ENCODE measurements around the gene IL36B.

The IL36B gene

DNA sequence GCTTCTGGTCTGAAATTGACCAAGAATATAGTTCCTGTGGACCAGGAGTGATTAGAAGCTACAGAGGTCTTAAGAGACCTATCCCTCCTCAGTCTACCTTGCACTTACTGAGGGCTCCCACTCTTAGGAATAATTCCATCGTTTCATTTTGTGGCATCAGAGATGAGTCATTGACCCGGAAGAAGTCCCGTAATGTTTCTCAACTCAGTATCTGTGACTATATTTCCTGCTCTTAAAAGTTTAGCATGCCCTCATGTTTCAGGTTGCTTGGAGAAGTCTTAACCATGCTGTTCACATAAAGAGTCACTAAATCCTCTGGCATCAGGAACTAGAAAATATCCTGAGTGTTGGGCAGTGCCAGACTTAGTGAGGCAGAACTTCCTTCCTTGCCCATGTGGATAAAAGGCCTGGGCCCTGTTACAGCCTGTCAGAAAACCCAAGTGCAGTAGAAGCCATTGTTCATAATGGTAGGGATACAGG, 47.6 kb downstream of the IL36B start, which contains the start of gene IL36A:
Gene IL36A, plus strand, starts transcription at position 430 of the 480 bp plus-strand sequence. CDS start 413 bp downstream, outside the sequence.
- DNase-seq = no peak

DNA sequence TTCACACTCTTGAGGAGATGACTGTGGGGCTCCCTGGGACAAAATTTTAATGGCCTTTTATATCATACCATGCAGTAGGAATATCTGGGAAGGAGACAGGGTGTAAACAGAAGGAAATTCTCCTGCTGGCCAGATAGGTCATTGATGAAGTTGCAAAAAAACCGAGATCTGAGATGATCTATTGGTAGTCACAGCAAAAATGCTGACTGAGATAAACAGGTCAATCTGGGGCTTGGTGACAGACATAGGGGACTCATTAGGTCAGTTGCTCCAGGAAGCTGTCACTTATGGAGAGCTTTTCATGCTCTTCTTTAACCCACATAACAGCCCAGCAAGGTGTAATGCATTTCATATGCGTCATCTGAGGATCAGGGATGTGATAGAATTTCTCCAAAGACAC, 50.0 kb downstream of the IL36B start:
- no peak for DNase-seq

DNA sequence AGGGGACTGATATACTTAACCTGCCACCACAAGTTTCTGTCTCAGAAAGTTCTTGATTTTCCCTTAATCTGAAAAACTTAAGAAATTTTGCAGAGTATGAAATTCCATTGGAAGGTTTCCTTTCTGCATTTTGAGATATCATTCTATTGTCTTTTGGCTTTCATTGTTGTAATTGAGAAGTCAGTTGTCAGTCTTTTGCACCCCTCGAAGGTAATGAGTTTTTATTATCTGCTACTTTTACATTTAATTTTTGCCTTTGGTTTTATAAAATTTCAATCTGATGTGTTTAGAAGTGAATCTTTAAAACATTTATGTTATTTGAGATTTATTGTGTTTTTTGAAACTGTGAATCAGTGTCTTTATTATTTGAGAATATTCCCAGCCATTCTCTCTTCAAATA, 52.2 kb downstream of the IL36B start:
- DNase-seq = no peak

DNA sequence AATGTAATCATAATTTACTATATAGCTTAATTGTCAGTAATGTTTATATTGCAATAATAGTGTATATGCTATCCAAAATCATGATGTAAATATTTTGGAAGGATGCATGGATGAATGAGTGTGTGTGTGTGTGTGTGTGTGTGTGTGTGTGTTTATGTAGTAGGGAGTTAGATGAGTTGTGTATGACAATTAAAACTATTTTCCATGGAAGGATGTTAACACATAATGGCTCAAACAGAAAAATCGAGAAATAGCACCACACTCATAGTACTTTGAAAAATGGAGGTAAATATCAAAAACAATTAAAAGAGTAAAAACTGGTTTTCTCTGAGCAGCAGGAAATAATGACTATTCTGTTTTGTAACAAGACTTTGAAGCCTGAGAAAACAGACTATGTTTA, 55.5 kb downstream of the IL36B start:
- no peak for DNase-seq

DNA sequence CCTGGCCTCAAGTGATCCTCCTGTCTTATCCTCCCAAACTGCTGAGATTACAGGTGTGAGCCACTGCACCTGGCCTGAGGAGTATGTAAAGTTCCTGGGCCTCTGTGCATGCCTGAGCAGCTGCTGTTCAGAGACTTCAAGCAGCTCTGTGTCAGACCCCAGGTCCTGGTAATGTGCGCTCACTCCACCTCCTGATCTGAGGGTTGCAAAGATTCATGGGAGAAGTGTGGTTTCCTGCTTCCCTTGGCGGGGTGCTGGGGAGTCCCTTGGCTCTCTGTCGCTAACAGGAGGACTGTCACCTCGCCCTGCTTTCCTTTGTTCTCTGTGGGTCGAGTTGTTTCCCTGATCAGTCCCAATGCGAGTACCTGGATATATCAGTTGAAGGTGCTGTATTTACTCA, 56.0 kb downstream of the IL36B start:
- DNase-seq = no peak

DNA sequence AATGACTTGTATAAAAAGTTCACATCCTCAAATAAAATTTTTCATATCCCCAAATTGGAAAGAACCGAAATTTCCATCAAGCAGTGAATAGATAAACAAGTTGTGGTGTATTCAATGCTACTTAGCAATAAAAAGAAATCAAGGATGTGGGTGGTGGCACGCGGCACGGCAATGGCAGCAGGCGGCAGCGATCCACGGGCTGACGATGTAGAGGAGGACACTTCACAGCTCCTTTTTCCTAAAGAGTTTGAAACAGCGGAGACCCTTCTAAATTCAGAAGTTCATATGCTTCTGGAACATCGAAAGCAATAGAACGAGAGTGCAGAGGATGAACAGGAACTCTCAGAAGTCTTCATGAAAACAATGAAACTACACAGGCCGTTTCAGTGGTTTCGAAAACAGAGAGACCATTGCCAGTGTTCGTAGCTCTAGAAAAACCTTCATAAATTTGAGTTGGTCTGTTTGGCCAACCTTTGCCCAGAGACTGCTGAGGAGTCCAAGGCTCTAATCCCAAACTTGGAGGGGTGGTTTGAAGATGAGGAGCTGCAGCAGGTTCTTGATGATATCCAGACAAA, 57.2 kb downstream of the IL36B start:
- no peak for DNase-seq

DNA sequence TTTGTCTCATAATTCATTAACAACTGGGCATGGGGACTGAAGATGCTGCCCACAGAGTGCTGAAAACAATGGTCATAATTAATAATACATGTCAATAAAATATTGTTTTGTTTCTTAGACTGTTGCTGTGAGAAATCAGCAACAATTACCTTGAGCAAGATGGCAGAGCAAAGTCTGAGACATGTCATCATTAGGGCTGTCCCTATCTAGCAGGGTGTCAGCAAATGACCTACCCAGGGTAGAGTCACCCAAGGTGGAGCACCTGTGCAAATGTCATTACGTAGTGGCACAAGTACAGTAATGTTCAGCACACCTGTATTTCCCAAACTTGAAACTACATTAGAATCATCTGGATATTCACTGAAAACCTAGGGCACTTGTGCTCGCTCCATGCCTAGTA, 58.0 kb downstream of the IL36B start:
- no peak for DNase-seq

DNA sequence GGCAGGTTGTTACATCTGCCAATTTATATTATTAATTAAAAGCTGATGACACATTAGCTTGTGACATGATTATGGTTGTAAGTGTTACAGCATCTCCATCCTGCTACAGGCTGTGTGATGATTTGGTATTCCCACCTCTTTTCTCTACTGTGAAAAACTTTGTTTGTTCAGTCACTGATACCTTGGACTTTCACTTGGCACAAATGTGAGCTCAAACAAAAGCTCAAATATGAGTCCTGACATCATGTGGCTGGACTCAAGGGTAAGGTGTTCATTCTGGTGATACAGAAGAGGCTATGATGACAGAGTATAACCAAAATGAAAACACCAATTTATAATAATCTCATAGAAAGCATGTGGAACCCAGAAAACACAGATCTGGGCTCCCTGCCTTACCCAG, 58.8 kb downstream of the IL36B start:
- no peak for DNase-seq

DNA sequence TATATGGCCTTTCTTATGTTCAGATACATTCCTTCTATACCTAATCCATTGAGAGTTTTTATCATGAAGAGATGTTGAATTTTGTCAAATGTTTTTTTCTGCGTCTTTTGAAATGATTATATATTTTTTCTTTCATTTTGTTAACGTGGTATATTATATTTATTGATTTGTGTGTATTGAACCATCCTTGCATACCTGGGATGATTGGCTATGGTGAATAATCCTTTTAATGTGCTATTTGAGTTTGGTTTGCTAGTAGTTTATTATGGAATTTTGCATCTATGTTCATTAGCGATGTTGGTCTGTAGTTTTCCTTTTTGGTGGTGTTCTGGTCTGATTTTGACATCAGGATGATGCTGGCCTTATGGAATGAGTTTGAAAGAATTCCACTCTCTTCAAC, 63.1 kb downstream of the IL36B start:
- no peak for DNase-seq

DNA sequence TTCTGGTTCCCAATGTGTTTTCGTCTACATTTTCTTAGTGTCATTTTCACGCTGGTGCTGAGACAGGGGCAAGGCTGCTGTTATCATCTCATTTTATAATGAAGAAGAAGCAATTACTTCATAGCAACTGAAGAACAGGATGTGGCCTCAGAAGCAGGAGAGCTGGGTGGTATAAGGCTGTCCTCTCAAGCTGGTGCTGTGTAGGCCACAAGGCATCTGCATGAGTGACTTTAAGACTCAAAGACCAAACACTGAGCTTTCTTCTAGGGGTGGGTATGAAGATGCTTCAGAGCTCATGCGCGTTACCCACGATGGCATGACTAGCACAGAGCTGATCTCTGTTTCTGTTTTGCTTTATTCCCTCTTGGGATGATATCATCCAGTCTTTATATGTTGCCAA, 67.6 kb downstream of the IL36B start:
- no peak for DNase-seq

DNA sequence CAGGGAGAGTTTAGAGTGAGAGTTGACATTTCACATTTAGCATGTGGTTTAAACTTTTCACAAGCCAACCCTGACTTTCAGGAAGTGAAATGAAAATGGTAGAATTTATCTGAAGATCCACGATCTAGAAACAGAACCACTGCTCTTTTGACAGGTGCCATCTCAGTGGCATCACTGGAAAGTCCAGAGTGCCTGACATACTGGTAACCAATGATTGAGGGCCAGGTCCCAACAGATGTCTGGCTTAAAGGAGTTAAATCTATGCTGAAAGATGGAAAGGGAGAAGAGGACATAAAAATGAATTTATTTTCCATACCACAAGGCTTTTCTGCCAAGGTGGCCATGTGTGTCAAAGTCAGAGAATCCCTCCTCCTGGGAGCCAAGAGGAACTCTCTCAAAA, 72.1 kb downstream of the IL36B start:
- DNase-seq = no peak

DNA sequence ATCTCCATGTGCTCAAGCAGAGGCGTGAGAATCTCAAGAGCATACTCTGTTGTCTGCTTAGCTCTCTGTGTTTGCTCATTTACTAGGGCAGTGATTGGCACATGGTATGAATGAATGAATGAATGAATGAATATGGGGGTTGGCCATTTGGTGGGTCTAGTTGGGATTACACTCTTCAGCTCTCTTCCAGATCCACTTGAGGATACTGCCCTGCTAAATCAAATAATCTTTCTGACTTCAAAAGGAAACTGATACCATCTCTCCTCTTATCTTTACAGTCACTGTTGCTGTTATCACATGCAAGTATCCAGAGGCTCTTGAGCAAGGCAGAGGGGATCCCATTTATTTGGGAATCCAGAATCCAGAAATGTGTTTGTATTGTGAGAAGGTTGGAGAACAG, 72.9 kb downstream of the IL36B start:
- DNase-seq = no peak

DNA sequence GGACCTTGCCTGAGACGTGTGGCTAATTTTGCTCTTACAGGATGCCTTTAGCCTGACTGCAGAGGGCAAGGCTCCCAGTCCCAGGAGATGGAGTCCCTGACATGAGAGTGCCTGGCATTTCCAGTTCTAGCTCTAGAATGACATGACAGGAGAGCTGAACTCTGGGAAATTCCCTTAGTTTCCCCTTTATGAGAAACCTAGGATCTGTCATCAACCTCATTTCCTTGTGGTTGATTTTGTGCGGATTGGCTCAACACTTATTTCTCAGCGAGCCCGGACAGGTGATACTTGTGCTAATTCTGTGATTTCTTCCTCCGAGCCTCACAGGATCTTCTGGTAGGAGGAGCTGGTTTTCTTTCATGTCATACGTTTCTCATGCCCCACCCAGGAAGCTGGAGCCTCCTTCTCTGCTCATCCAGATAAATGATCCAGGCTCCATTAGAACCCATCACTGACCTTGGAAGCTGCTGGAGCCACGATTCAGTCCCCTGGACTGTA, 75.1 kb downstream of the IL36B start, which contains the start of gene IL36G:
Gene IL36G, plus strand, starts transcription at position 448 of the 498 bp plus-strand sequence. CDS start 633 bp downstream, outside the sequence.
- no peak for DNase-seq
